Neutrophil (primary cell): ENCODE results near the gene PRR15.

ENCODE experiments used
- H3K27ac ChIP-seq: fragments of 200-600 bp; sonication (generic); 2 replicates; pipeline ENCODE4 v1.5.1; 2016; ENCODE audit warnings: mild to moderate bottlenecking, moderate library complexity
- H3K27me3 ChIP-seq: fragments of 200-600 bp; sonication (generic); 2 replicates; pipeline ENCODE4 v1.6.0; 2016; ENCODE audit warnings: mild to moderate bottlenecking
- H3K36me3 ChIP-seq: fragments of 200-600 bp; sonication (generic); 2 replicates; pipeline ENCODE4 v1.5.1; 2017
- H3K4me1 ChIP-seq, 2 experiments: fragments of 200-600 bp in 1 of 2; sonication (generic) in 1 of 2; 1 replicate in 1 of 2; 2 replicates in 1 of 2; pipeline versions ENCODE4 v1.5.1 to v1.6.1; 2013 to 2016; ENCODE audit warnings: low read depth in 1 of 2, low read length in 1 of 2, mild to moderate bottlenecking in 1 of 2, moderate library complexity in 1 of 2; ENCODE audit not compliant: control insufficient read depth in 1 of 2, insufficient read depth in 1 of 2
- H3K4me3 ChIP-seq, 2 experiments: fragments of 200-600 bp in 1 of 2; sonication (generic) in 1 of 2; 1 replicate in 1 of 2; 2 replicates in 1 of 2; pipeline ENCODE4 v1.5.1; 2013 to 2016; ENCODE audit warnings: low read depth in 1 of 2, low read length in 1 of 2, mild to moderate bottlenecking in 1 of 2, moderate library complexity in 1 of 2
- H3K9me3 ChIP-seq: fragments of 200-600 bp; sonication (generic); 2 replicates; pipeline ENCODE4 v1.5.1; 2016
- CTCF ChIP-seq: fragments of 200-600 bp; sonication (generic); IDR thresholded peaks from 2 replicates; pipeline ENCODE4 v1.5.1; 2016; ENCODE audit warnings: antibody characterized with exemption

Gene PRR15

DNA sequence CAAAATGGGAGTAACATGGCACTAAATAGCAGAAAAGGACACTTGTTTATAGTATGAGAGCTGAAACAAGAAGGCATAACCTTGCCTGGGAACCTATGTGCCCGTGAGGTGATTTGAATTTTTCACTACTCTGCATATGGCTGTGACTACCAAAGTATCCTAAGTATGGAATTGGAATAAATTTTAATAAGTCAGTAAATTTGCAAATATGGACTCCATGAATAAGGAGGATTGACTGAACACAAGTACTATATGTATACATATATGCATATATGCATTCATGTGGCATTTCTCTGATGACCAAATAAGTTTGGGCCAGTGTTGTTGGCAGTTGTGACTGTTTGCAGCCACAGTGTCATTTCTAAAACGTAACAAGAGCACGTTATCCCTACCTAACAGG lies 34.5 kb downstream of the PRR15 start:
- H3K27me3 ChIP-seq, result no peaks in the 10 kb centered on the region
- no peak overlapping the region for H3K27ac ChIP-seq

GRCh38 chr7:29598613-29599012 lies 35.0 kb downstream of the PRR15 start:
- Histone ChIP-seq H3K4me1 (no peaks in the 10 kb centered on the region), H3K27me3 (no peaks in the 10 kb centered on the region), H3K27ac (no peak overlapping the region), H3K9me3 (no peaks in the 10 kb centered on the region), H3K36me3 (no peaks in the 10 kb centered on the region), H3K4me3 (no peak overlapping the region)
- no peak for TF ChIP-seq CTCF

More for the DNA sequence above, 34.5 kb downstream of the PRR15 start:
- no peak for TF ChIP-seq CTCF
- Histone ChIP-seq H3K9me3 (no peaks in the 10 kb centered on the region), H3K36me3 (no peaks in the 10 kb centered on the region), H3K4me1 (no peaks in the 10 kb centered on the region), H3K4me3 (no peak overlapping the region)

GRCh38 chr7:29599026-29599425 lies 35.4 kb downstream of the PRR15 start:
- H3K4me3 ChIP-seq, result no peak overlapping the region
- no peak for TF ChIP-seq CTCF
- no peak overlapping the region for H3K27ac ChIP-seq
- H3K9me3 ChIP-seq, result no peaks in the 10 kb centered on the region
- H3K36me3 ChIP-seq, result no peaks in the 10 kb centered on the region
- H3K4me1 ChIP-seq, result no peaks in the 10 kb centered on the region
- H3K27me3 ChIP-seq, result no peaks in the 10 kb centered on the region

GRCh38 chr7:29600661-29601060 lies 37.0 kb downstream of the PRR15 start:
- Histone ChIP-seq H3K4me1 (no peaks in the 10 kb centered on the region), H3K27ac (no peak overlapping the region), H3K27me3 (no peaks in the 10 kb centered on the region), H3K4me3 (no peak overlapping the region), H3K9me3 (no peaks in the 10 kb centered on the region), H3K36me3 (no peaks in the 10 kb centered on the region)
- no peak for TF ChIP-seq CTCF

DNA sequence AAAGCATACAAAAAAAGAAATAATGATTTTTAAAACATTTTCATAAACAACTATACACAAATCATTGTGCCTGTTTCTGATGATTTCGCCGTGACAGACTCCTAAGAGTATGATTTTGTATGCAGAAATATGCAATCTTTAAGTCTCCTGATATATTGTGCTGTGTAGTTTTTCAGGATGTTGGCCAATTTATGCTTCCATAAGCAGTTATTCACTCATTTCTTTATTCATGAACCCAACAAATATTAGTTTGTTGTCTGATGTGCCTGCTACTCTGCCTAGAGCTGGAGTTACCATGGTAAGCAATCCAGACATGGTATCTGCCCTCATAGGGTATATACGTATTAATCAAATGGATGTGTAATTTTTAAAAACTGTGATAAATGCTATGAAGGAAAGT lies 40.4 kb downstream of the PRR15 start:
- Histone ChIP-seq H3K9me3 (no peaks in the 10 kb centered on the region), H3K4me3 (no peak overlapping the region), H3K27ac (no peak overlapping the region), H3K27me3 (no peaks in the 10 kb centered on the region), H3K4me1 (no peaks in the 10 kb centered on the region), H3K36me3 (no peaks in the 10 kb centered on the region)
- TF ChIP-seq CTCF, result no peak

- no peak for TF ChIP-seq CTCF
- no peaks in the 10 kb centered on the region for H3K9me3 ChIP-seq
These were observed 41.1 kb downstream of the PRR15 start for GRCh38 chr7:29604702-29605101.

More at GRCh38 chr7:29604702-29605101, 41.1 kb downstream of the PRR15 start:
- no peaks in the 10 kb centered on the region for H3K36me3 ChIP-seq
- H3K4me3 ChIP-seq, result no peak overlapping the region
- no peaks in the 10 kb centered on the region for H3K4me1 ChIP-seq
- no peak overlapping the region for H3K27ac ChIP-seq
- H3K27me3 ChIP-seq, result no peaks in the 10 kb centered on the region
